ENCODE data around the gene NPDC1. TPM values are rescaled to one million over a fixed set of nuclear protein-coding genes. Genes with fewer than 3 reads are reported as not detected.

The NPDC1 gene
- total and polyA plus RNA-seq, 12 donors, result 5.1 to 311 (median 43.3) TPM

GRCh38 chr9:136990242-136990911 lies 55.6 kb downstream of the NPDC1 start:
- DNase-seq, result no peak
- TF ChIP-seq CTCF (IDR thresholded peaks at IDR 0.05) (no peak), POLR2A (IDR thresholded peaks at IDR 0.05) (no peak)
- H3K4me3 ChIP-seq, result no peak overlapping the region
- H3K27ac ChIP-seq, result no peak overlapping the region
- H3K27me3 ChIP-seq, result peaks cover 8% of the 10 kb centered on the region
- peaks cover 7 to 16% of the 10 kb centered on the region in 2 donors for H3K4me1 ChIP-seq (replicated peaks in 1 of 2)
- H3K36me3 ChIP-seq (replicated peaks in 1 of 2), result no peaks in the 10 kb centered on the region
- 80 to 90% (median 87%) methylated on average over 10 of the region's 10 CpGs for WGBS, 4 donors
- H3K9me3 ChIP-seq (replicated peaks in 1 of 3), result no peaks in the 10 kb centered on the region
- intact Hi-C loops (cut with DNase I), result no loop called here

Small RNA genes within 50 kb of the gene (small RNA-seq; reads per million reads assigned to genes)
- 0.08 to 0.12 reads per million in 2 donors for gene RF00153

Other genes starting within 250 kb of the NPDC1 start
Only the 30 nearest of the 37 such genes appear.
- 10 to 100 TPM in 1 of 9 donors, 1 to 10 TPM in 8; 1.3 to 13.8 (median 4.6) TPM for gene MAMDC4, start 193.8 kb downstream of the NPDC1 start, total RNA-seq
- 10 to 100 TPM in 2 of 3 donors, under 1 TPM in 1; 0.57 to 30.6 (median 11.6) TPM for gene MAMDC4, start 193.8 kb downstream of the NPDC1 start, polyA plus RNA-seq
- gene EDF1, start 179.9 kb downstream of the NPDC1 start, total RNA-seq, result 100 to 1,000 TPM; 228 to 557 (median 426) TPM
- 1,000 to 10,000 TPM in 2 of 3 donors, 100 to 1,000 TPM in 1; 649 to 1,113 (median 1,099) TPM for gene EDF1, start 179.9 kb downstream of the NPDC1 start, polyA plus RNA-seq
- 10 to 100 TPM in 5 of 9 donors, 1 to 10 TPM in 4; 3.8 to 16.9 (median 10.3) TPM for gene TRAF2, start 159.7 kb downstream of the NPDC1 start, total RNA-seq
- 10 to 100 TPM in 2 of 3 donors, 1 to 10 TPM in 1; 3.4 to 24.7 (median 13.2) TPM for gene TRAF2, start 159.7 kb downstream of the NPDC1 start, polyA plus RNA-seq
- 100 to 1,000 TPM in 7 of 9 donors, 10 to 100 TPM in 2; 91.6 to 257 (median 202) TPM for gene FBXW5, start 101.4 kb downstream of the NPDC1 start, total RNA-seq
- 100 to 1,000 TPM in 2 of 3 donors, 10 to 100 TPM in 1; 19.2 to 153 (median 125) TPM for gene FBXW5, start 101.4 kb downstream of the NPDC1 start, polyA plus RNA-seq
- gene C8G, start 100.9 kb downstream of the NPDC1 start, total RNA-seq, result 1 to 10 TPM in 2 of 9 donors, under 1 TPM in 1, not detected in 6; 0.68 to 5.5 (median 1.2) TPM
- 1 to 10 TPM; 1.1 to 4.3 (median 3.3) TPM for gene C8G, start 100.9 kb downstream of the NPDC1 start, polyA plus RNA-seq
- 10 to 100 TPM in 1 of 9 donors, 1 to 10 TPM in 7, not detected in 1; 1.7 to 16.6 (median 4.0) TPM for gene LCN12, start 93.9 kb downstream of the NPDC1 start, total RNA-seq
- gene LCN12, start 93.9 kb downstream of the NPDC1 start, polyA plus RNA-seq, result 10 to 100 TPM in 2 of 3 donors, under 1 TPM in 1; 0.75 to 31.8 (median 25.7) TPM
- 100 to 1,000 TPM in 6 of 9 donors, 10 to 100 TPM in 2, 1 to 10 TPM in 1; 1.1 to 607 (median 197) TPM for gene PTGDS, start 68.7 kb downstream of the NPDC1 start, total RNA-seq
- gene PTGDS, start 68.7 kb downstream of the NPDC1 start, polyA plus RNA-seq, result 100 to 1,000 TPM in 2 of 3 donors, 10 to 100 TPM in 1; 23.8 to 812 (median 672) TPM
- gene LCNL1, start 63.2 kb downstream of the NPDC1 start, total RNA-seq, result 1 to 10 TPM in 3 of 9 donors, under 1 TPM in 4, not detected in 2; 0.06 to 2.8 (median 0.41) TPM
- gene LCNL1, start 63.2 kb downstream of the NPDC1 start, polyA plus RNA-seq, result 10 to 100 TPM in 1 of 3 donors, 1 to 10 TPM in 1, under 1 TPM in 1; 0.26 to 10.5 (median 8.2) TPM
- 10 to 100 TPM; 20.3 to 44.5 (median 35.5) TPM for gene PAXX, start 53.8 kb downstream of the NPDC1 start, total RNA-seq
- gene PAXX, start 53.8 kb downstream of the NPDC1 start, polyA plus RNA-seq, result 100 to 1,000 TPM in 2 of 3 donors, 1 to 10 TPM in 1; 4.9 to 363 (median 209) TPM
- 1 to 10 TPM in 2 of 9 donors, under 1 TPM in 5, not detected in 2; 0.22 to 1.3 (median 0.79) TPM for gene CLIC3, start 49.6 kb downstream of the NPDC1 start, total RNA-seq
- gene CLIC3, start 49.6 kb downstream of the NPDC1 start, polyA plus RNA-seq, result 1 to 10 TPM in 2 of 3 donors, not detected in 1; 3.8 to 6.4 TPM
- 10 to 100 TPM in 8 of 9 donors, 1 to 10 TPM in 1; 2.9 to 54.4 (median 29.3) TPM for gene ABCA2, start 17.9 kb downstream of the NPDC1 start, total RNA-seq
- 100 to 1,000 TPM in 1 of 3 donors, 10 to 100 TPM in 2; 13.6 to 150 (median 69.8) TPM for gene ABCA2, start 17.9 kb downstream of the NPDC1 start, polyA plus RNA-seq
- gene FUT7, start 14.1 kb downstream of the NPDC1 start, total RNA-seq, result under 1 TPM in 5 of 9 donors, not detected in 4; 0.11 to 0.69 (median 0.21) TPM
- under 1 TPM in 2 of 3 donors, not detected in 1; 0.16 to 0.17 TPM for gene FUT7, start 14.1 kb downstream of the NPDC1 start, polyA plus RNA-seq
- under 1 TPM in 4 of 9 donors, not detected in 5; 0.28 to 0.53 (median 0.36) TPM for gene ENTPD2, start 7.9 kb upstream of the NPDC1 start, total RNA-seq
- 1 to 10 TPM in 2 of 3 donors, not detected in 1; 1.6 to 1.7 TPM for gene ENTPD2, start 7.9 kb upstream of the NPDC1 start, polyA plus RNA-seq
- 1 to 10 TPM in 2 of 9 donors, under 1 TPM in 7; 0.24 to 1.7 (median 0.79) TPM for gene SAPCD2, start 24.4 kb upstream of the NPDC1 start, total RNA-seq
- under 1 TPM; 0.07 to 0.56 (median 0.17) TPM for gene SAPCD2, start 24.4 kb upstream of the NPDC1 start, polyA plus RNA-seq
- gene UAP1L1, start 31.3 kb upstream of the NPDC1 start, total RNA-seq, result 10 to 100 TPM in 8 of 9 donors, under 1 TPM in 1; 0.28 to 68.7 (median 14.4) TPM
- gene UAP1L1, start 31.3 kb upstream of the NPDC1 start, polyA plus RNA-seq, result 10 to 100 TPM in 2 of 3 donors, 1 to 10 TPM in 1; 3.6 to 61.1 (median 15.9) TPM
- 100 to 1,000 TPM in 1 of 9 donors, 10 to 100 TPM in 8; 44.5 to 102 (median 63.0) TPM for gene MAN1B1, start 40.8 kb upstream of the NPDC1 start, total RNA-seq
- gene MAN1B1, start 40.8 kb upstream of the NPDC1 start, polyA plus RNA-seq, result 100 to 1,000 TPM in 1 of 3 donors, 10 to 100 TPM in 2; 44.4 to 138 (median 87.6) TPM
- 100 to 1,000 TPM; 117 to 387 (median 234) TPM for gene DPP7, start 68.6 kb upstream of the NPDC1 start, total RNA-seq
- 1,000 to 10,000 TPM in 2 of 3 donors, 10 to 100 TPM in 1; 52.6 to 1,938 (median 1,109) TPM for gene DPP7, start 68.6 kb upstream of the NPDC1 start, polyA plus RNA-seq
- gene GRIN1, start 93.0 kb upstream of the NPDC1 start, total RNA-seq, result under 1 TPM in 4 of 9 donors, not detected in 5; 0.04 to 0.28 (median 0.08) TPM
- under 1 TPM; 0.04 to 0.16 (median 0.10) TPM for gene GRIN1, start 93.0 kb upstream of the NPDC1 start, polyA plus RNA-seq
- not detected for gene LRRC26, start 123.9 kb upstream of the NPDC1 start, total RNA-seq
- not detected for gene LRRC26, start 123.9 kb upstream of the NPDC1 start, polyA plus RNA-seq
- not detected for gene TMEM210, start 125.9 kb upstream of the NPDC1 start, total RNA-seq
- gene TMEM210, start 125.9 kb upstream of the NPDC1 start, polyA plus RNA-seq, result not detected
- gene ANAPC2, start 142.4 kb upstream of the NPDC1 start, total RNA-seq, result 10 to 100 TPM; 18.1 to 72.1 (median 25.6) TPM
- 100 to 1,000 TPM in 1 of 3 donors, 10 to 100 TPM in 1, 1 to 10 TPM in 1; 7.1 to 162 (median 89.7) TPM for gene ANAPC2, start 142.4 kb upstream of the NPDC1 start, polyA plus RNA-seq
- gene SSNA1, start 142.5 kb upstream of the NPDC1 start, total RNA-seq, result 10 to 100 TPM; 50.0 to 98.1 (median 65.7) TPM
- 100 to 1,000 TPM in 2 of 3 donors, 10 to 100 TPM in 1; 13.2 to 138 (median 127) TPM for gene SSNA1, start 142.5 kb upstream of the NPDC1 start, polyA plus RNA-seq
- 10 to 100 TPM in 5 of 9 donors, 1 to 10 TPM in 4; 5.0 to 23.5 (median 10.7) TPM for gene TPRN, start 154.6 kb upstream of the NPDC1 start, total RNA-seq
- 1 to 10 TPM; 1.4 to 7.6 (median 3.4) TPM for gene TPRN, start 154.6 kb upstream of the NPDC1 start, polyA plus RNA-seq
- gene TMEM203, start 159.5 kb upstream of the NPDC1 start, total RNA-seq, result 10 to 100 TPM; 32.7 to 48.4 (median 42.3) TPM
- 10 to 100 TPM; 21.7 to 30.2 (median 28.4) TPM for gene TMEM203, start 159.5 kb upstream of the NPDC1 start, polyA plus RNA-seq
- 10 to 100 TPM in 7 of 9 donors, 1 to 10 TPM in 2; 4.5 to 21.4 (median 13.5) TPM for gene NDOR1, start 159.5 kb upstream of the NPDC1 start, total RNA-seq
- 10 to 100 TPM in 2 of 3 donors, 1 to 10 TPM in 1; 1.6 to 36.4 (median 14.9) TPM for gene NDOR1, start 159.5 kb upstream of the NPDC1 start, polyA plus RNA-seq
- gene RNF208, start 176.1 kb upstream of the NPDC1 start, total RNA-seq, result 10 to 100 TPM in 4 of 9 donors, 1 to 10 TPM in 5; 1.1 to 33.8 (median 8.9) TPM
- gene RNF208, start 176.1 kb upstream of the NPDC1 start, polyA plus RNA-seq, result 10 to 100 TPM in 2 of 3 donors, 1 to 10 TPM in 1; 1.2 to 90.5 (median 36.5) TPM
- gene CYSRT1, start 179.0 kb upstream of the NPDC1 start, total RNA-seq, result 1 to 10 TPM in 6 of 9 donors, under 1 TPM in 3; 0.56 to 4.6 (median 1.2) TPM
- gene CYSRT1, start 179.0 kb upstream of the NPDC1 start, polyA plus RNA-seq, result 1 to 10 TPM in 2 of 3 donors, not detected in 1; 2.5 to 3.4 TPM
- under 1 TPM in 1 of 9 donors, not detected in 8; 0.06 TPM for gene RNF224, start 181.3 kb upstream of the NPDC1 start, total RNA-seq
- gene RNF224, start 181.3 kb upstream of the NPDC1 start, polyA plus RNA-seq, result not detected
- not detected for gene SLC34A3, start 184.7 kb upstream of the NPDC1 start, total RNA-seq
- gene SLC34A3, start 184.7 kb upstream of the NPDC1 start, polyA plus RNA-seq, result not detected
- gene TUBB4B, start 195.1 kb upstream of the NPDC1 start, total RNA-seq, result 100 to 1,000 TPM in 7 of 9 donors, 10 to 100 TPM in 2; 69.9 to 362 (median 144) TPM
- 100 to 1,000 TPM; 105 to 211 (median 200) TPM for gene TUBB4B, start 195.1 kb upstream of the NPDC1 start, polyA plus RNA-seq